Measurements from ENCODE around the gene COMMD7. TPM values are rescaled to one million over a fixed set of nuclear protein-coding genes. Genes with fewer than 3 reads are reported as not detected.

COMMD7 gene
- total and polyA plus RNA-seq, 9 of the 15 experiments (the other 6 are each of a cell fraction or from before 2014, with no cell fraction given): 11.9 to 69.1 (median 34.7) TPM

GRCh38 chr20:32711346-32711745, 31.9 kb downstream of the COMMD7 start (continued):
- TF ChIP-seq CHD7 (IDR thresholded peaks at IDR 0.05; ENCODE audit: low read depth, low read length) (no peak), CEBPG (CRISPR knock-in tag; IDR thresholded peaks at IDR 0.05) (no peak), CEBPG (tag; conservative IDR thresholded peaks at IDR 0.05 in 1 of 2, IDR thresholded peaks at IDR 0.05 in 1 of 2) (no peak), NKRF (IDR thresholded peaks at IDR 0.05; ENCODE audit: borderline replicate concordance) (no peak), RBM17 (IDR thresholded peaks at IDR 0.05; ENCODE audit: borderline replicate concordance, low read depth, low read length) (no peak), HDGF (IDR thresholded peaks at IDR 0.05) (no peak), CREB3 (tag; conservative IDR thresholded peaks at IDR 0.05; ENCODE audit: low read depth) (no peak), KHSRP (IDR thresholded peaks at IDR 0.05) (no peak), MTA3 (IDR thresholded peaks at IDR 0.05; ENCODE audit: borderline replicate concordance) (no peak), RBM15 (IDR thresholded peaks at IDR 0.05; ENCODE audit: insufficient read depth, low read length) (no peak), BRD9 (IDR thresholded peaks at IDR 0.05; ENCODE audit: low read depth, partially characterized antibody) (no peak), ZNF3 (CRISPR knock-in tag; IDR thresholded peaks at IDR 0.05) (no peak), KDM4B (IDR thresholded peaks at IDR 0.05; ENCODE audit: borderline replicate concordance in 2 of 2, low read depth in 1 of 2) (no peak), ZNF174 (CRISPR knock-in tag; IDR thresholded peaks at IDR 0.05) (no peak)
